ENCODE data around the gene CTSZ.
"Not testable (repeated sequence)": the region's sequence is repeated elsewhere in the genome, so short reads cannot be mapped to it uniquely, and the experiment has no call there.

Gene CTSZ

DNA sequence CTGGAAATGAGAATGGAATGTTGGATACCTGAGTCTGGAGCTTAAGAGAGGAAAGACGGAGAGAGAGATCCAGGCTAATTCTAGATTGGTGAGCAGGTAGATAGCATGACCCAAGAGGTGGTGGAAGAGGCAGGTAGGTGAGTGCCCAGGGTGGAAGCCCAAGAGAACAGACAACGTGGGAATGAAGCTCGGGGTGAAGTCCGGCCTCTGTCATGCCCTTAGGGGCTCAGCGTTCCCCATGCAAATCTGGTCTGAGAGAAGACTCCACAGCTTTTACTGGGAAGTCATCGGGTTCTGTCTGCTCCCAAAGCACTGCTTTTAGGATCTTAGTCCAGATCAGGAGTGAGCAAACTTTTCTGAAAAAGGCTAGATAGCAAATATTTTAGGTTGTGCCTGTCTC is 22.4 kb downstream of the CTSZ start:
- Histone ChIP-seq H3K9me3 (ENCODE audit: control insufficient read depth in 5 of 5, low read length in 5 of 5) (no peaks in the 10 kb centered on the region), H3K4me1 (ENCODE audit: control insufficient read depth in 5 of 5, insufficient read depth in 5 of 5, low read length in 5 of 5) (peaks cover 0 to 43% (median 37%) of the 10 kb centered on the region in 5 donors), H3K27me3 (ENCODE audit: control insufficient read depth in 5 of 5, insufficient read depth in 4 of 5, low read length in 5 of 5) (no peaks in the 10 kb centered on the region), H3K9ac (ENCODE audit: low read length in 5 of 5) (no peak overlapping the region), H3K4me3 (ENCODE audit: low read depth in 1 of 5, low read length in 5 of 5) (no peak overlapping the region), H3K36me3 (ENCODE audit: control insufficient read depth in 5 of 5, insufficient read depth in 5 of 5, low read length in 5 of 5) (peaks cover 0 to 38% (median 35%) of the 10 kb centered on the region in 5 donors), H3K27ac (ENCODE audit: low read depth, low read length) (no peak overlapping the region)

DNA sequence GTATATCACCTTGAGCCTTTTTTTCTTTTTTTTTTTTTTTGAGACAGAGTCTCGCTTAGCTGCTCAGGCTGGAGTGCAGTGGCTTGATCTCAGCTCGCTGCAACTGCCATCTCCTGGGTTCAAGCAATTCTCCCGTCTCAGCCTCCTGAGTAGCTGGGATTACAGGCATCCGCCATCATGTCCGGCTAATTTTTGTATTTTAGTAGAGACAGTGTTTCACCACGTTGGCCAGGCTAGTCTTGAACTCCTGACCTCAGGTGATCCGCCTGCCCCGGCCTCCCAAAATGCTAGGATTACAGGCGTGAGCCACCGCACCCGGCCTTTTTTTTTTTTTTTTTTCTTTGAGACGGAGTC is 24.0 kb downstream of the CTSZ start:
- H3K27ac ChIP-seq (ENCODE audit: low read depth, low read length); H3K9ac ChIP-seq (ENCODE audit: low read length in 5 of 5); H3K4me3 ChIP-seq (ENCODE audit: low read depth in 1 of 5, low read length in 5 of 5); H3K27me3 ChIP-seq (ENCODE audit: control insufficient read depth in 5 of 5, insufficient read depth in 4 of 5, low read length in 5 of 5); H3K9me3 ChIP-seq (ENCODE audit: control insufficient read depth in 5 of 5, low read length in 5 of 5): not testable (repeated sequence)
- Histone ChIP-seq H3K36me3 (ENCODE audit: control insufficient read depth in 5 of 5, insufficient read depth in 5 of 5, low read length in 5 of 5) (peaks cover 0 to 22% (median 19%) of the 10 kb centered on the region in 5 donors), H3K4me1 (ENCODE audit: control insufficient read depth in 5 of 5, insufficient read depth in 5 of 5, low read length in 5 of 5) (peaks cover 0 to 43% (median 37%) of the 10 kb centered on the region in 5 donors)

DNA sequence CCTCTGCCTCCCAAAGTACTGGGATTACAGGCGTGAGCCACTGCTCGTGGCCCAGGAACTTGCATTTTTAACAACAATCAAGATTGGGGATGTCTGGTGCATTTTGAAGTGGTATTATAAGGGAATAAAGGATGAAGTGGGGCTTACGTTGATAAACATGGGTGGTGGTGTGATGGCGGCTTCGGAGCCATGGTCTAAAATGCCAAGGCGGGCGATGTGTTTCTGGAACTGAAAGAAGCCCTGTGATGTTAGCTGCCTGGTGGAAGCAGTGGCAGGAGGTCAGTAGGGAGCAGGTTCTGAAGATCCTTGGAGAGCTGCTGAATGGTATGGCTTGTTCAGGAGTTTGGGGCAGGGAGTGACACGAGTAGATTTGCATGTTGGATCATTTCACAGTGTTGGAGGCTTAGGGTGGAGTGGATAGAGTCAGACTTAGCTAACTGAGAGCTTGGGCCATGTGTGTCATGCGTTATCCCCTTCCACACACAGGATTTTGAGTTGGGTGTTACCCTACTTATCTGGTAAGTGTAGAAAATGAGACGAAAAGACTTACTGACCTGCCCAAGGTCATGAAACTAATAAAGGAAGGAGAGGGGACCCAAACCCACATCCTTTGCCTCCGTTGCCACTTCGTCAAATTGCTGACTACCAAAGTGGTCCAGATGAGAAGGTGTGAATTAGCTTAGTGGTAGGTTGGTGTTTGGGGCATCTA is 24.5 kb downstream of the CTSZ start:
- Histone ChIP-seq H3K36me3 (ENCODE audit: control insufficient read depth in 5 of 5, insufficient read depth in 5 of 5, low read length in 5 of 5) (peaks cover 0 to 17% (median 13%) of the 10 kb centered on the region in 5 donors), H3K9ac (ENCODE audit: low read length in 5 of 5) (peak overlapping the region in 1 of 5 donors; percentile 23), H3K9me3 (ENCODE audit: control insufficient read depth in 5 of 5, low read length in 5 of 5) (no peaks in the 10 kb centered on the region), H3K27ac (ENCODE audit: low read depth, low read length) (peak overlapping the region; percentile 16), H3K4me1 (ENCODE audit: control insufficient read depth in 5 of 5, insufficient read depth in 5 of 5, low read length in 5 of 5) (peaks cover 0 to 43% (median 37%) of the 10 kb centered on the region in 5 donors), H3K27me3 (ENCODE audit: control insufficient read depth in 5 of 5, insufficient read depth in 4 of 5, low read length in 5 of 5) (no peaks in the 10 kb centered on the region), H3K4me3 (ENCODE audit: low read depth in 1 of 5, low read length in 5 of 5) (peak overlapping the region in 4 of 5 donors; percentile 30 to 94 (median 57))

DNA sequence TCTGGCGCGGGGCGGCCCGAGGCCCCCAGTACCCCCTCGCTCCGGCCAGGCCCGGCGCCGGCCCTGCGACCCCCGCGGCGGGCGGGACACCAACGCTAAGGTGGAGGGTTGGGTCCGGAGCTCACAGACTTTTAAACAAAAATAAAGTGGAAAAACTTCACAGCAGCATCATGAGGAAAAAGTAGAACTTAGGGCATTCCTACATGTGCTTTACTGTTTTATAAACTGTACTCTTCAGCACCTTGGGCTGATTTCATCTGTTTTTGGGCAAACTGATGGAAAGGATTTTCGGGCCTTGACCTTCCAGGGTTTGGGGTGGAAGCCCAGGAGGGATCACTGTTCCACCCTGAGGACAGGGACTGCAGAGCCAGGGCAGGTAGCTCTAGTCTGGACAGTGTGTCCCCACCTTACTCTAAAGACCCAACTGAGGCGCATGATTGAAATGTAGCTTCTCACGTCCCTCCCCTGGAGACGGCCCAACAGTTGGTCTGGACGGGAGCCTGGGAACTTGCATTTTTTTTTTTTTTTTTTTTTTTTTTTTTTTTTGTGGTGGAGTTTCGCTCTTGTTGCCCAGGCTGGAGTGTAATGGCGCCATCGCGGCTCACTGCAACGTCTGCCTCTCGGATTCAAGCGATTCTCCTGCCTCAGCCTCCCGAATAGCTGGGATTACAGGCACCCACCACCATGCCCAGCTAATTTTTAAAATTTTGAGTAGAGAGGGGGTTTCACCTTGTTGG is 25.3 kb downstream of the CTSZ start:
- no peaks in the 10 kb centered on the region for H3K9me3 ChIP-seq (ENCODE audit: control insufficient read depth in 5 of 5, low read length in 5 of 5)
- H3K4me3 ChIP-seq (ENCODE audit: low read depth in 1 of 5, low read length in 5 of 5) = peak overlapping the region; percentile 63 to 94 (median 80)
- H3K9ac ChIP-seq (ENCODE audit: low read length in 5 of 5) = peak overlapping the region; percentile 55 to 87 (median 78)
- H3K27me3 ChIP-seq (ENCODE audit: control insufficient read depth in 5 of 5, insufficient read depth in 4 of 5, low read length in 5 of 5) = no peaks in the 10 kb centered on the region
- peak overlapping the region; percentile 50 for H3K27ac ChIP-seq (ENCODE audit: low read depth, low read length)
- H3K36me3 ChIP-seq (ENCODE audit: control insufficient read depth in 5 of 5, insufficient read depth in 5 of 5, low read length in 5 of 5) = peaks cover 0 to 9% (median 6%) of the 10 kb centered on the region in 5 donors
- peaks cover 0 to 43% (median 37%) of the 10 kb centered on the region in 5 donors for H3K4me1 ChIP-seq (ENCODE audit: control insufficient read depth in 5 of 5, insufficient read depth in 5 of 5, low read length in 5 of 5)

DNA sequence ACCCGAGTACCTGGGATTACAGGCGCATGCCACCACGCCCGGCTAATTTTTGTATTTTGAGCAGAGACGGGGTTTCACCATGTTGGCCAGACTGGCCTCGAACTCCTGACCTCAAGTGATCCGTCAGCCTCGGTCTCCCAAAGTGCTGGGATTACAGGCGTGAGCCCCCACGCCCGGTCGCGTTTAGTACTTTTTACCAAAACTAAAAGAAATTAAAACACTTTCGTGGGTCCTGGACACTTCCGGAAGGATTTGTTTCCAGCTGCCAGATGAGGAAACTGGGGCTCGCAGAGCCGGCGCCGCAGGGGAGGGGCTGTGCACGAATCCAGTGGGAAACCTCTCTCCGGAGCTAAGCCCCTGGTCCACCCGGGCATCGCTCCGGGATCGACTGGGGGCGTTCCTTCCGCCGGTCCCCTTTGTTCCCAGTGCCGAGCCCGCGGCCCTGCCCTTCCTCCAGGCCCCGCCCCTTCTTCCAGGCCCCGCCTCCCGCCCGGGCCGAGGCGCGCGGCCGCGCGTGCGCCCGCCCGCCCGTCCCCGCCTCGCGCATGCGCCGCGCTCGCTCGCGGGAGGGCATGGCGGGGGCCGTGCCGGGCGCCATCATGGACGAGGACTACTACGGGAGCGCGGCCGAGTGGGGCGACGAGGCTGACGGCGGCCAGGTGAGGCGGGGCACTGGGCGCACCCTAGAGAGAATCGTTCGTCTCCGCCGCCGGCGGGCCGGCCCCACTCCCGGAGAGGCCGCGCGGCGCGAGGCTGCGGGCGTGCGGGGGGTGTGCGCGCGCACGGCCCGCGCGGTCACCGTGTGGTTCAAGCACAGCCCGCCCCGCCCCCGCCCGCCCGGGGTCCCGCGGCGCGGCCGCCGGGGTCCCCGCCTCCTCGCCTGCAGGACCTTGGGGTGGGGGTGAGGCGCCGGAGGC is 26.1 kb downstream of the CTSZ start, which contains the start of gene NELFCD:
Gene NELFCD, plus strand, starts transcription at position 546 of the 917 bp plus-strand sequence. Its CDS starts 54 bp downstream, at position 600.
- H3K9ac ChIP-seq (ENCODE audit: low read length in 5 of 5) = peak within 1 kb of the TSS; percentile 55 to 87 (median 78)
- peak within 1 kb of the TSS; percentile 63 to 94 (median 80) for H3K4me3 ChIP-seq (ENCODE audit: low read depth in 1 of 5, low read length in 5 of 5)
- peaks cover 0 to 8% (median 4%) of the 10 kb centered on the region in 5 donors for H3K9me3 ChIP-seq (ENCODE audit: control insufficient read depth in 5 of 5, low read length in 5 of 5)
- peaks cover 0 to 3% (median 0%) of the 10 kb centered on the region in 5 donors for H3K36me3 ChIP-seq (ENCODE audit: control insufficient read depth in 5 of 5, insufficient read depth in 5 of 5, low read length in 5 of 5)
- peak within 1 kb of the TSS; percentile 50 for H3K27ac ChIP-seq (ENCODE audit: low read depth, low read length)
- no peaks in the 10 kb centered on the region for H3K27me3 ChIP-seq (ENCODE audit: control insufficient read depth in 5 of 5, insufficient read depth in 4 of 5, low read length in 5 of 5)
- H3K4me1 ChIP-seq (ENCODE audit: control insufficient read depth in 5 of 5, insufficient read depth in 5 of 5, low read length in 5 of 5) = peaks cover 0 to 43% (median 37%) of the 10 kb centered on the region in 5 donors

DNA sequence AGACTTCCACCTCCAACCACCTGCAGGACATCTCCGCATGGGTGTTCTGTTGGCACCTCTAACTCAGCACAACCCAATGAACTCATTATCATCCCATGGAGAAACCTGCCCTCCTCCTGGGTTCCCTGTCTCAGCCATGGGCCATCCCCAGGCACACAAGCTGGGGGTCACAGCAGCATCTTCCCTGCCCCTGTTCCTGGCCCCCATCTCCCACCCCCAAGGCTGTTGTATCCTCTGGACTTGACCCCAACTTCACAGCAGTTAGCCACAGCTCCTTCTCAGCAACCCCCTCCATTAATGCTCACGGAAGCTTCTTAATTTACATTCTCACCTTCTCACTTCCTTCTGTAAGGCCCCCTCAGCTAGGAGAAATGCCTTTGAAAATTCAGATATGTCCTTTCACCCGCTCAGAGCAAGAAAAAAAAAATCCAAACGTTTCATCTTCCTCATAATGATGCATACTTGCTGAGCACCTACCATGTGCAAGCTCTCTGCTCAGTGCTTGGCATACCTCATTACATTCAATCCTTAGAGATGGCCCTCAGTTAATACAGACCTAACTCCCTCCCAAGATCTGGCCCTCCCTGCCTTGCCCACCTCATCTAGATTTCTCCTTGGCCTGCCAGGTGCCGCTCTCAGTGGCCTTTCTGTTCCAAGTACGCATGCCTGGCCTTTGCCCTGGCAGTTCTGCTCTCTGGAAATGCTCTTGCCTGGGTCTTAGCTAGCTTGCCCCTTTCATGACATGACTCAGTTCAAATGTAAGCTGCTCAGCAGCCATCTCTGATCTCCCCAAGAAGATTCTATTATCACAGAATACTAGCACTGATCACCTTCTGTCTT is 28.5 kb downstream of the CTSZ start:
- Histone ChIP-seq H3K9ac (ENCODE audit: low read length in 5 of 5) (no peak overlapping the region), H3K4me1 (ENCODE audit: control insufficient read depth in 5 of 5, insufficient read depth in 5 of 5, low read length in 5 of 5) (peaks cover 0 to 20% (median 15%) of the 10 kb centered on the region in 5 donors), H3K4me3 (ENCODE audit: low read depth in 1 of 5, low read length in 5 of 5) (no peak overlapping the region), H3K36me3 (ENCODE audit: control insufficient read depth in 5 of 5, insufficient read depth in 5 of 5, low read length in 5 of 5) (no peaks in the 10 kb centered on the region), H3K9me3 (ENCODE audit: control insufficient read depth in 5 of 5, low read length in 5 of 5) (peaks cover 0 to 13% (median 9%) of the 10 kb centered on the region in 5 donors), H3K27me3 (ENCODE audit: control insufficient read depth in 5 of 5, insufficient read depth in 4 of 5, low read length in 5 of 5) (no peaks in the 10 kb centered on the region), H3K27ac (ENCODE audit: low read depth, low read length) (no peak overlapping the region)

DNA sequence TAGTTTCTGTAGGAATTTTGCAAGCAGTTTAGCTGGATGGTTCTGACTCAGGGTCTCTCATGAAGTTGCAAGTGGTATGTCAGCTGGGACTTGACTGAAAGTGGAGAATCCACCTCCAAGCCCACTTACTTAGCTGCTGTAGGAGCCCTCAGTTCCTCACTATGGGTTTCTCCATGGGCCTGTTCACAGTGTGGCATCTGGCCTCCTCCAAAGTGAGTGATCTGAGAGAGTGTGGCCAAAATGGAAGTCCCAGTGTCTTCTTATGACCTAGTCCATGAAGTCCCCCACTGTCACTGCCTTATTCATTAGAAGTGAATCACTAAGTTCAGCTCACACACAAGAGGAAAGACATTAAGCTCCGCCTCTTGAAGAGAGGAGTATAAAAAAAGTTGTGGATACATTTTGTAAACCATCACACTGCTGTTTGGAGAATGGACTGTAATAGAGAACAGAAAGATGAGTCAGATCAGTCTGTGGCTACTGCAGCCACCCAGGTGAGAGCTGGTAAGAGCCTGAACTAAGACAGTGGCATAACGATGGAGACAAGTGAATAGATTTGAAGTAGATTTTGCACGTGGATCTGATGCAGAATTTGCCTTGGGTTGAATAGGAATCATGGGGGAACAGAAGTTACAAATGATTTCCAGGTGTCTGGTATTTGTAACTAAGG is 30.9 kb downstream of the CTSZ start:
- no peaks in the 10 kb centered on the region for H3K36me3 ChIP-seq (ENCODE audit: control insufficient read depth in 5 of 5, insufficient read depth in 5 of 5, low read length in 5 of 5)
- H3K9me3 ChIP-seq (ENCODE audit: control insufficient read depth in 5 of 5, low read length in 5 of 5) = peaks cover 0 to 13% (median 9%) of the 10 kb centered on the region in 5 donors
- H3K4me1 ChIP-seq (ENCODE audit: control insufficient read depth in 5 of 5, insufficient read depth in 5 of 5, low read length in 5 of 5) = peaks cover 0 to 4% (median 0%) of the 10 kb centered on the region in 5 donors
- H3K4me3 ChIP-seq (ENCODE audit: low read depth in 1 of 5, low read length in 5 of 5) = no peak overlapping the region
- H3K27ac ChIP-seq (ENCODE audit: low read depth, low read length) = no peak overlapping the region
- no peak overlapping the region for H3K9ac ChIP-seq (ENCODE audit: low read length in 5 of 5)
- no peaks in the 10 kb centered on the region for H3K27me3 ChIP-seq (ENCODE audit: control insufficient read depth in 5 of 5, insufficient read depth in 4 of 5, low read length in 5 of 5)

DNA sequence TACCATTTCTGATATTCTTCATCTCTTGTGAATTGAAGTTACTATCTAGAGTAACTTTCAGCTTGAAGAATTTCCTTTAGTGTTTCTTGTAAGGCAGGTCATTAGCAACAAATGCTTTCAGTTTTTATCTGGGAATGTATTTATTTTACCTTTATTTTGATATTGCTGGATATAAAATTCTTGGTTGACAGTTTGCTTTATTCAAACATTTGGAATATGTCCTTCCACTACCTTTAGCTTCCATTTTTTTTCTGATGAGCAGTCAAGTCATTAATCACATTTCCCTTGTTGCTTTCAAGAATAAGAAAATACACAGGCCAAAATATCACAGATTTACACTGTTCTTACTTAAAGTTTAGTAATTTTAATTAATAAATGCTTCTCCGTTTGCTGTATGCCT is 31.7 kb downstream of the CTSZ start:
- no peak overlapping the region for H3K9ac ChIP-seq (ENCODE audit: low read length in 5 of 5)
- H3K27ac ChIP-seq (ENCODE audit: low read depth, low read length) = no peak overlapping the region
- no peaks in the 10 kb centered on the region for H3K4me1 ChIP-seq (ENCODE audit: control insufficient read depth in 5 of 5, insufficient read depth in 5 of 5, low read length in 5 of 5)
- H3K4me3 ChIP-seq (ENCODE audit: low read depth in 1 of 5, low read length in 5 of 5) = no peak overlapping the region
- H3K36me3 ChIP-seq (ENCODE audit: control insufficient read depth in 5 of 5, insufficient read depth in 5 of 5, low read length in 5 of 5) = no peaks in the 10 kb centered on the region
- no peaks in the 10 kb centered on the region for H3K27me3 ChIP-seq (ENCODE audit: control insufficient read depth in 5 of 5, insufficient read depth in 4 of 5, low read length in 5 of 5)
- peaks cover 0 to 13% (median 9%) of the 10 kb centered on the region in 5 donors for H3K9me3 ChIP-seq (ENCODE audit: control insufficient read depth in 5 of 5, low read length in 5 of 5)

All from subcutaneous abdominal adipose tissue (tissue), 5 donors.